ENCODE data around the gene DNAJB8.

GRCh38 chr3:128420720-128421438 is 45.8 kb downstream of the DNAJB8 start:
- TF ChIP-seq CTCF (IDR thresholded peaks at IDR 0.05; ENCODE audit: low read depth, low read length) (no peak), POLR2A (IDR thresholded peaks at IDR 0.05; ENCODE audit: extremely low read depth, insufficient read length) (no peak), MYC (IDR thresholded peaks at IDR 0.05; ENCODE audit: low read depth, low read length) (no peak)
- TF ChIP-seq, protein P1, sequence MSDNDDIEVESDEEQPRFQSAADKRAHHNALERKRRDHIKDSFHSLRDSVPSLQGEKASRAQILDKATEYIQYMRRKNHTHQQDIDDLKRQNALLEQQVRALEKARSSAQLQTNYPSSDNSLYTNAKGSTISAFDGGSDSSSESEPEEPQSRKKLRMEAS (IDR thresholded peaks at IDR 0.05; ENCODE audit: low read depth, low read length): no peak

Data from NB4 (cell line).